ELF-1 (cell line): ENCODE measurements around the gene MCF2L2.

Experiments
- DNase-seq: peaks from one replicate; pipeline ENCODE4 v3.0.0-alpha.2; 2016; ENCODE audit warnings: low read depth, low spot score

MCF2L2 gene

DNA sequence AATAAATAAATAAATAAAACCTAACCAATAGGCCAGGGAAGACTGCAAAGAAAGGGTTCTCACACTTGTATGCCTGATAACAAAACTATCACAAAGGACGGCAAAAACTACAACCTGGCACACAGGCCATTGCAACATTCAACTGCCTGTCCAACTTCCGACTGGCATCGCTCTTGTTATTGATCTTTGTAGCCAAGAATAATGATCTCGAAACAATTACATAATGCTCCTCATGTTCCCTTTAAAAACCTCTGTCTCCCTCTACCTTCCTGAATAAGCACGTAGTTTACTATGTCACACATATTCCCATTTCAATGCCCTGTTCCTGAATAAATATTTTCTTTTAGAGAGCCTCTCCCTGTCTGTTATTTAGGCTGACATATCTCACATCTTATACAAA lies 101.1 kb downstream of the MCF2L2 start:
- no peak for DNase-seq

- DNase-seq = no peak
Observed at GRCh38 chr3:183324083-183324482, 104.3 kb downstream of the MCF2L2 start.

GRCh38 chr3:183319371-183319770 lies 109.0 kb downstream of the MCF2L2 start:
- DNase-seq = no peak

DNA sequence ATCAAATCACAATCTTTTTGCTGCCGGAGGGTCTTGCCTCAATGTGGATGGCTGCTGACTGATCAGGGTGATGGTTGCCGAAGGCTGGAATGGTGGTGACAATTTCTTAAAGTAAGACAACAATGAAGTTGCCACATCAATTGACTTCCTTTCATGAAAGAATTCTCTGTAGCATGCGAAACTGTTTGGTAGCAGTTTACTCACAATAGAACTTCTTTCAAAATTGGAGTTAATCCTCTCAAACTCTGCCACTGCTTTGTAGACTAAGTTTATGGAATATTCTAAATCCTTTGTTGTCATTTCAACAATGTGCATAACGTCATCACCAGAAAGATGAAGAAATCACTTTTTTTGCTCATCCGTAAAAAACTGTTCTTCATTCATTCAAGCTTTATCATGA lies 109.5 kb downstream of the MCF2L2 start:
- no peak for DNase-seq

DNA sequence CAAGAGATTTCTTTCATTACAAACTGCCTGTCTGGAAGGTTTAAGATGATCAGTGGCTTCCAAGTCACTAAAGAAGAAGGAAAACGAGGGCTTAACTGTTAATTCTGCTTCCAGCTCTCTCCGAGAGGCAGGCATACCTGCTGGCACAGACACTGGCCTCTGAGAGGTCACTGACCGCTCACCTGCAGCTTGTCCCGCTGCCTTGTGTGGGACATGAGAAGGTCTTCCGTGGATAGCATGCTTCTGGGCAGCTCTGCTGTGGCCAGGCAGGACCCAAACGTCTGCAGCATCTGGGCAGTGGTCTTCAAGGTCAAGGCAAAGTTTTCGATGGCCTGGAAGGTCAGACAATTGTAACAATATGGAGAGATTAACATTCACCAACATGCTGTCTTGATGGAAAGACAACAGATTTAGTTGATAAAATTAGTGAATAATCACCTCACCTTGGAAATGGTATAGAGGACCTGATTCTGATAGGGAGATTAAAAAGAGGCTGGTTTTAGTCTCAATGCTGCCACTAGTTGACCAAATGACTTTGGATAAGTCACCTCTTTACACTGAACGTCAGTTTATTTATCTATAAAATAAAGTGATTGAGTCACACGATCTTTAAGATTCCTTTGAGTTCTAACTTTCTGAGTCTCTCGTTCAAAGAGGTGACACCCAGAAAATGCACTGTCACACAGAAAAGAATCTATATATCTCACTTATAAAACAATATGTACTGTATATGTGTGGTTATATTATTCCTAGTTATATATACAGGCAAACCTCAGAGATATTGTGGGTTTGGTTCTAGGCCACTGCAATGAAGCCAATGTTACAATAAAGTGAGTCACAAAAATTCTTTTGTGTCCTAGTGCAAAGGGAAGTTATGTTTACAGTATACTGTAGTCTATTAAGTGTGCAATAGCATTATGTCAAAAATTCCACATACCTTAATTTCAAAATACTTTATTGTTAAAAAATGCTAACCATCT lies 110.2 kb downstream of the MCF2L2 start:
- no peak for DNase-seq

- DNase-seq = no peak
Observed at GRCh38 chr3:183317271-183317670, 111.1 kb downstream of the MCF2L2 start.

DNA sequence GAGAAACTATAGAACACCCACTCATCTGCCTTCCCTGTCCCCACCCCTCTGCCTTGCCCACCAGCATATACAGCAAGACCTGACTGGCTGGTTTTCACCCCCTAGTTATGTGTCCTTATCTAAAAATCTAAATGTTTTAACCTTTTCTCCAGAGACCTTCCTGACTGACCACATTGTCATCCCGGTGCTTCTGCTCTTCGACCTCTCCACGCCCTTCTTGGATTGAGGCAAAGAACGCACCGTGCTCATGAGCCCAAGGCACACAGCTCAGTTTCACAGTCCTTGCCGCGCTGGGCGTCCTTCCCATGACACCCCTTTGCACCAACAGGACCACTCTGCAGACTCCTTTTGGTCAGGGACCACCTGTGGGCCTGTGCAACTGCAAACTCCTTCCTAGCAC lies 112.7 kb downstream of the MCF2L2 start:
- peak; percentile 51 for DNase-seq

DNA sequence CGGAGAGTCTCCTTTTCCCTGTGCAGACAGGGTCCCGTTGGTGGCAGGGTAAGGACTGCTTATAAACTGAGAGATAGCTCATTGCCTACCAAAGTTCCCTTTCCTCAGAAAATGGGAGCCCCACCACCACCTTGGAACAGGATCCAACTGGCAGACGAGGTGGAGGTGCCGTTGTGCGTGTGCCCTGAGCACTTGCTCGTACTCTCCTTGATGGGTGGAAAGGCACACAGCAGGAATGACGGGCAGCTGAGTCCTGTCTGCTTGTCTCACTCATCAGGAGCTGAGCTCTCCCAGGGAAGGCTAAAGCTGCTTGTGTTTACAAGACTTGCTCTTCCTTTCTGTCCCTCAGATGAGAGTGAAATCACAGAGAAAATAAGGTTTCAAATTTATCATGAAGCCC lies 114.7 kb downstream of the MCF2L2 start:
- no peak for DNase-seq

- no peak for DNase-seq
Observed at GRCh38 chr3:183313351-183313750, 115.1 kb downstream of the MCF2L2 start.

- DNase-seq = no peak
Observed at GRCh38 chr3:183312433-183312832, 116.0 kb downstream of the MCF2L2 start.

GRCh38 chr3:183310936-183311335 lies 117.5 kb downstream of the MCF2L2 start:
- no peak for DNase-seq

- no peak for DNase-seq
Observed at GRCh38 chr3:183309276-183309675, 119.1 kb downstream of the MCF2L2 start.

DNA sequence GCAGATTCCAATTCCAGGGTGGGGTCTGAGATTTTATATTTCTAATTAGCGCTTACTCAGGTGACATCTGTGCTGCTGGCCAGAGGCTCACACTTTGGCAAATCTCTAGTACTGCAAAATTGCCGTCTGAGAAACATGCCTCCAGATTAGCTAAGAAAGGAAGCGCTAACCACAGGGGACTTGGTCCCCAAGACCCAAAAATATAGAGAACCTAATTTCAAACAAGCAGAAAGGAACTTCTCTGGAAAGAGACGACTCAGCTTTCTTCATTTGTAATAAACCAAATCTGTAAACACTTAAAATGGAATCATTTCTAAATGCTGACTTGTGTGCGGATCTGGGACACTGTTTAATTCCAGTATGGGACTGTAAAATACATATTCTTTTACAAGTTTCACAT lies 119.7 kb downstream of the MCF2L2 start:
- no peak for DNase-seq

DNA sequence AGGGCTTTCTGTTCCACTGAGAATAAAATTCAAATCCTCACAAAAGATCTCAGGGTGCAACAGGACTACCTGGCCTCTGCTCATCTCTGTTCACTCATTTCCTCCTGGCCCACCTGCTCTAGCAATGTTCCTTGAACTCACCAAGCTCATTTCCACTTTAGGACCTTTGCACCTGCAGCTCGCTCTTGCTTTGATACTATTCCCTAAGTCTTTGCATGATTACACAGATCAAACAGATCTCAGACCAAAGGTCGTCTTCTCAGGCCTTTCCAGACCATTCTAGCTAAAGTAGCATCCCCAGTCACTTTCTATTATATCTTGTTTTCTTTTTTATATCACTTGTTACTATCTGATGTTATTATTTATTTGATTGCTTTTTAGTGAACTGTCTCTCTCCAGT lies 120.7 kb downstream of the MCF2L2 start:
- no peak for DNase-seq

GRCh38 chr3:183306798-183307671 lies 121.4 kb downstream of the MCF2L2 start:
- peak; percentile 30 for DNase-seq

GRCh38 chr3:183303690-183304089 lies 124.7 kb downstream of the MCF2L2 start:
- DNase-seq = no peak

DNA sequence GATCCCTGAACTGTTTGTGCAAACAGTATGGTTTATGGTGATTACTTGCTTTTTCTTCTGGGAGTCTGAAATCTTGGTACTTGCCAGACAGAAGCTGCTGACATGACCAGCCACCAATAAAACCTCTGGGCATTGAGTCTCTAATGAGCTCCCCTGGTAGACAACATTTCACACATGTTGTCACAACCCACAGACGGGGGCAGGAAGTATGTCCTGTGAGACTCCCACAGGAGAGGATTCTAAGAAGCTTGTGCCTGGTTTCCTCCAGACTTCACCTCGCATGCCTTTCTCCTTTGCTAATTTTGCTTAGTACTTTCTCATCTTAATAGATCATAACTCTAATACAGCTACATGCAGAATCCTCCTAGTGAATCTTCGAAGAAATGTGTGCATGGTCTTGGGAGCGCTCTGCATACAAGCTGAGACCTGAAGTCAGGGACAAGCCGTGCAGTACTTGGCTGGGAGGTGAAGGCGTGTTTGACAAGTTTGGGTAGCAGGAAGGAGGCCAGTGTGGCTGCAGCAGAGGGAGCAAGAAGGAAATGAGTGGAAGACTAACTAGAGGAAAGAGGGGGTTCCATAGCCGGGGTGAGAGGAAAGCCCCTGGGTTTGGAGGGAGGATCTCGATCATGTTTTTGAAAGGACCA lies 126.4 kb downstream of the MCF2L2 start:
- DNase-seq = no peak

GRCh38 chr3:183300996-183301562 lies 127.3 kb downstream of the MCF2L2 start:
- DNase-seq = no peak

GRCh38 chr3:183299976-183300375 lies 128.4 kb downstream of the MCF2L2 start:
- DNase-seq = no peak

DNA sequence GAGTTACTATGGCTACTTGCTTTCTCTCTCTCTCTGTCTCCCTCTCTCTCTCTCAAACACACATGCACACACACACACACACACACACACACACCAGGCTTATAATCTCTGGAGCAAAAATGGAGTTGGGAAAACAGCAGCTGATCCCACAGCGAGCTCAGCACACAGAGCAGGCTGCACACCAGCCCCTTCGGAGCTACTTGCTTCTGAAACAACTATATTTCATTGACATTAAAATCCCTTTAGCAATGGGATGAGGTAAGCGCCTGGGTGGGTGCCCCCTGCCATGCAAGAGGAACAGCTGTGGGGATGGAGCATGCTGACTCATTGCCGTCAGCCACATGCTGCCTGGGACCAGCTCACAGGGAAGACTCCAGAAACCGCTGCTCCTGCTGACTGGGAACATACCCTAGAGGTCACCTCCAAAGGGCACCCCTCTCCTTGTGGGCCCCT lies 129.7 kb downstream of the MCF2L2 start:
- DNase-seq = peak; percentile 59

GRCh38 chr3:183296944-183297343 lies 131.5 kb downstream of the MCF2L2 start:
- DNase-seq = no peak

DNA sequence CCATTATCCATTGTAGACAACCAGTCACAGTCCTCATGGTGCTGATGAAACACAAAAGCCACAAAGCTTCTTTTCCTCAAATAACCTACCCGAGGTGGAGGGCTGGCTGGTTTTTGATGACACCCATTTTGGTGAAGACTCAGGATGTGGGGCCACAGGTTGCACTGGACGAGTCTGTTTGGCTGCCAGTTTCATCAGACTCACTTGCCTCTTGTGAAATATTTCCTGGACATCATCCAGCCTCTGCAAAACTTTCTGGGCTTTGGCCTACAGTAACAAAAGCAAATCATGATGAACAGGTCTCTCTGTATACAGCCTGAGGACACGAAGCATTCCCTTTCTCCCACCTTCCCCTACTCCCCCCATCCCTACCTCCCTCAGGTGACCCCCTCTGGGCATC lies 133.2 kb downstream of the MCF2L2 start:
- DNase-seq = no peak
